Subcutaneous abdominal adipose tissue (tissue), 5 donors: ENCODE measurements around the gene SORCS2.

Experiments
- H3K27ac ChIP-seq: one replicate; pipeline ENCODE4 v1.7.0; 2013; ENCODE audit warnings: low read depth, mild to moderate bottlenecking, inconsistent platforms, low read length, moderate library complexity
- H3K27me3 ChIP-seq, 5 donors: one replicate each; pipeline ENCODE4 v1.7.0; 2013; ENCODE audit warnings: low read length in 5 of 5, inconsistent platforms in 1 of 5; ENCODE audit not compliant: control insufficient read depth in 5 of 5, insufficient read depth in 4 of 5
- H3K36me3 ChIP-seq, 5 donors: one replicate each; pipeline ENCODE4 v1.7.0; 2013; ENCODE audit warnings: low read length in 5 of 5; ENCODE audit not compliant: control insufficient read depth in 5 of 5, insufficient read depth in 5 of 5
- H3K4me1 ChIP-seq, 5 donors: one replicate each; pipeline ENCODE4 v1.7.0; 2013; ENCODE audit warnings: low read length in 5 of 5, mild to moderate bottlenecking in 3 of 5, moderate library complexity in 1 of 5; ENCODE audit not compliant: control insufficient read depth in 5 of 5, insufficient read depth in 5 of 5
- H3K4me3 ChIP-seq, 5 donors: one replicate each; pipeline ENCODE4 v1.7.0; 2013; ENCODE audit warnings: low read length in 5 of 5, low read depth in 1 of 5
- H3K9ac ChIP-seq, 5 donors: one replicate each; pipeline ENCODE4 v1.7.0; 2013; ENCODE audit warnings: low read length in 5 of 5, mild to moderate bottlenecking in 4 of 5, moderate library complexity in 3 of 5
- H3K9me3 ChIP-seq, 5 donors: one replicate each; pipeline ENCODE4 v1.7.0; 2013; ENCODE audit warnings: low read length in 5 of 5; ENCODE audit not compliant: control insufficient read depth in 5 of 5
- donor health status: healthy.
- donor health status: healthy.
- donor health status: healthy.
- donor health status: healthy.
- donor health status: healthy.

The SORCS2 gene

DNA sequence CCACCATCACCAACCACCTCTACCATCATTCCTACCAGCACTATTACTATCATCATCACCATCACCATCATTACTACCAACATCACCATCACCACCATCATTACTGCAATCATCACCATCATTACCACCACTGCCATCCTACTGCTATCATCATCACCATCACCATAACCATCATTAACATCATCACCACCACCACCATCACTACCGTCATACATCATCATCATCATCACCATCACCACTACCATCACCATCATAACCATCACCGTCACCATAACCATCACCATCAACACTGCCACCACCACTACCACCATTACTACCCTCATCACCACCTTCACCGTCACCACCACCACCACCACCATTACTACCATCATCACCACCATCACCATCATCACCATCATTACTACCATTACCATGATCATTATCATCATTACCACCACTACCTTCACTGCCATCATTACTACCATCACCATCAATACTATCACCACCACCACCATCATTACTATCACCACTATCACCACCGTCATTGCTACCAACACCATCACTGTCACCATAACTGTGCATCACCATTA, 170.6 kb downstream of the SORCS2 start:
- Histone ChIP-seq H3K4me1 (peaks cover 0 to 12% (median 11%) of the 10 kb centered on the region in 5 donors), H3K27ac (no peak overlapping the region), H3K36me3 (no peaks in the 10 kb centered on the region), H3K27me3 (peaks cover 9 to 26% (median 17%) of the 10 kb centered on the region in 5 donors), H3K9ac (no peak overlapping the region), H3K4me3 (no peak overlapping the region), H3K9me3 (peaks cover 0 to 9% (median 0%) of the 10 kb centered on the region in 5 donors)

DNA sequence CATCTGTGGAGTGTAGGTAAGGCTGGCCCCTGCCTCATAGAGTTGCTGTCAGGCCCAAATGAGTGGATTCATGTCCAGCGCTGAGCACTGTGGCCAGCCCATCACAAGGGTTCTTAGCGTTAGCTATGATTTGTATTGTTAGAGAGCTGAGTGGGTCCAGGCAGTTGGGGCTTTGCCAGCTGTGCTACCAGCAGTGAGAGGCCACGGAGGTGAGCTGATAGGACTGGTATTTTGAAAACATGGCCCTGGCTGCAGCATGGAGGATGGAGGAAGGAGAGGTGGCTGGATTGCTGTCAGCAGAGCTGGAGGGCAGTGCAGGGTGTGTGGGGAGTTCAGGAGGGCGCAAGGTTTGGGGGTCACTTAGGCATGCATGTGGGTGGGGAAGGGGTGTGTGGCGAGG, 172.6 kb downstream of the SORCS2 start:
- Histone ChIP-seq H3K9ac (no peak overlapping the region), H3K27ac (no peak overlapping the region), H3K9me3 (peaks cover 0 to 9% (median 0%) of the 10 kb centered on the region in 5 donors)

DNA sequence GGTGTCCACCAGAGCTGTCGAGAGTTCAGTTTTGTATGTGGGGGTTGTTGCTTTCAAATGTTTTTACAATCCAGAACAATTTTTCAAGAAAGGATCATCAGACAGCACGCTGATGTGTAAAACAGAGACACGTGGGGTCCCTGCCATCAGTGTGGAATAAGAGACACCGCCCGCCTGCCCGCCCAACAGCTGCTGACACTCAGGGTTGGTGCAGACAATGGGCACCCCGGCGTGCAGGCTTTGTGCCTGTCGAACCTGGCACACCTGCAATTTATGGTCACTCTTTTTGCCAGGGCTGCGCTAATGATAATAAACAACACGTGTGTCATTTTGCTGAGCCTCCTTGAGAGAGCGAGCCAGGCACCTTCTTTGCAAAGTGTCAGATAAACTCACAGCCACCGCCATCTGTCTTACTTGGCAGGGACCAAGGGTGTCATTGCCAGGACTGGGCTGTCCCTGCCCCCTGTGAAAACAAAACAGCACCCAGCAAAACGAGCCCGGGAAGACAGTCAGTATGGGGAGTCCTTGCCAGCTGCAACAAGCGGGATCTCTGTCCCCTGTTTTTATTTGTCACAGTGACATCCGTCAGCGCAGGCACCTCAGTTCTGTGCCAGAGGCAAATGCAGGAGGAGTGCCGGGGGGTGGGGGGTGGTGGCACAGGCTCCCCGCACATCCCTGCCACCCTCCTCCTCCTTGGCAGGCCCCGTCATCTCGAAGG, 173.3 kb downstream of the SORCS2 start:
- Histone ChIP-seq H3K9ac (peak overlapping the region in 1 of 5 donors; percentile 45), H3K27ac (no peak overlapping the region), H3K4me1 (peaks cover 0 to 15% (median 15%) of the 10 kb centered on the region in 5 donors), H3K9me3 (peaks cover 0 to 9% (median 0%) of the 10 kb centered on the region in 5 donors), H3K4me3 (peak overlapping the region in 1 of 5 donors; percentile 53), H3K27me3 (peaks cover 9 to 30% (median 26%) of the 10 kb centered on the region in 5 donors), H3K36me3 (no peaks in the 10 kb centered on the region)

More for the DNA sequence above, 172.6 kb downstream of the SORCS2 start:
- Histone ChIP-seq H3K4me1 (peaks cover 0 to 15% (median 15%) of the 10 kb centered on the region in 5 donors), H3K4me3 (no peak overlapping the region), H3K36me3 (no peaks in the 10 kb centered on the region), H3K27me3 (peaks cover 9 to 30% (median 26%) of the 10 kb centered on the region in 5 donors)

DNA sequence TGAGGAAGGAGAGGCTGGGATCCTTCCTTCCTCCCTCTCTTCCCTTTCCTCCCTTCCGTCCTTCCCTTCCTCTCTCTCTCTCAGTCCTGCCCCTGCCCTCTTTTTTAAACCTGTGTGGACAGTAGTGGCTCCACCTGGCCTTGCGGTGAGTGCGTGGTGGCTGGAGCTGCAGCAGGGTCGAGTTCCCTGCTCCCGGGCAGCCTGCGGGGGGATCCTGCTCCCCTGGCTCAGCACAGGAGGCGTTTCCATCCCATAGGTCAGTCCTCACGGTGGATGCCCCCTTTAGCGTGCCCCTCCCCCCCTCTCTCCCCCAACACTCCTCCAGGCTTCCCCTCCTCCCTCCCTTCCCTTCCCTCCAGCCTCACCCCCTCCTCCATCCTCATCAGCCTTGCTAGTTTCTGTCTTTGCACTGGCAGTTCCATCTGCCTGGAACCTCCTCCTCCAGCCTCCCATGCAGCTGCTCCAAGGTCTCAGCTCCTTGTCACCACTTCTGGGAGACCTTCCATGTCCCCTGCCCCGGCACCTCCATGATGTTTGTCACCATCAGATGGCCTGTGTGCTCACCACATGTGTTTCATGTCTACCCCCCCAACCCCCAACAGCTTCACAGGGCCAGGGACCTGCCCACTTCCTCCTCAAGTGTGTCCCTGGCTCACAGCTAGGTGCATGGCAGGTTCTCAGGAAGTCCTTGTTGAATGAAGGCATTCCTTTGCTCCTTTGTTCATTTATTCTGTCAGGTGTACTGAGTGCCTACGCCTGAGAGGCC, 174.0 kb downstream of the SORCS2 start:
- peak overlapping the region in 1 of 5 donors; percentile 45 for H3K9ac ChIP-seq
- H3K9me3 ChIP-seq = peaks cover 0 to 9% (median 0%) of the 10 kb centered on the region in 5 donors
- H3K4me1 ChIP-seq = peaks cover 0 to 15% (median 15%) of the 10 kb centered on the region in 5 donors
- H3K27me3 ChIP-seq = peaks cover 9 to 30% (median 22%) of the 10 kb centered on the region in 5 donors
- H3K27ac ChIP-seq = no peak overlapping the region
- no peaks in the 10 kb centered on the region for H3K36me3 ChIP-seq
- no peak overlapping the region for H3K4me3 ChIP-seq

DNA sequence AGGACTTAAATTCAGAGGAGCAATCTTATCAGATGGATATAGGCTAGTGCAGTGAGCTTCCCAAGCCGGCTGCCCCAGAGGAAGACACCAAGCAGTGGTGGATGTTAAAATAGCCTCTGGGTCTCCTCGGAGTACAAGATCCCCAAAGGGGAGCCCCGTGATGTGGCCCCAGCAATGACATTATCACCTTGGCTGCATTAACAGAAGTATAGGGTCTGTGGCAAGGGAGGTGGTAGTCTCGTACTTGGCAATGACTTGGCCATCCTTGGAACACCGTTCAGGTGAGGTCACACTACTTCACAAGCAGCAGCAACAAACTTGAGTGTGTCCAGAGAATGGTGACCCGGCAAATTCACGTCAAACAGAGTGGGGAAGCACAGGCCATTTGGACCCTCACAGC, 174.6 kb downstream of the SORCS2 start:
- no peaks in the 10 kb centered on the region for H3K36me3 ChIP-seq
- H3K4me1 ChIP-seq = peaks cover 0 to 15% (median 15%) of the 10 kb centered on the region in 5 donors
- H3K9ac ChIP-seq = no peak overlapping the region
- peaks cover 0 to 9% (median 0%) of the 10 kb centered on the region in 5 donors for H3K9me3 ChIP-seq
- no peak overlapping the region for H3K4me3 ChIP-seq
- no peak overlapping the region for H3K27ac ChIP-seq
- H3K27me3 ChIP-seq = peaks cover 9 to 33% (median 22%) of the 10 kb centered on the region in 5 donors

GRCh38 chr4:7367406-7367805, 175.1 kb downstream of the SORCS2 start:
- Histone ChIP-seq H3K4me3 (no peak overlapping the region), H3K9me3 (peaks cover 0 to 6% (median 0%) of the 10 kb centered on the region in 5 donors), H3K27ac (no peak overlapping the region), H3K9ac (no peak overlapping the region), H3K36me3 (no peaks in the 10 kb centered on the region), H3K4me1 (peaks cover 0 to 15% (median 15%) of the 10 kb centered on the region in 5 donors), H3K27me3 (peaks cover 9 to 31% (median 22%) of the 10 kb centered on the region in 5 donors)

DNA sequence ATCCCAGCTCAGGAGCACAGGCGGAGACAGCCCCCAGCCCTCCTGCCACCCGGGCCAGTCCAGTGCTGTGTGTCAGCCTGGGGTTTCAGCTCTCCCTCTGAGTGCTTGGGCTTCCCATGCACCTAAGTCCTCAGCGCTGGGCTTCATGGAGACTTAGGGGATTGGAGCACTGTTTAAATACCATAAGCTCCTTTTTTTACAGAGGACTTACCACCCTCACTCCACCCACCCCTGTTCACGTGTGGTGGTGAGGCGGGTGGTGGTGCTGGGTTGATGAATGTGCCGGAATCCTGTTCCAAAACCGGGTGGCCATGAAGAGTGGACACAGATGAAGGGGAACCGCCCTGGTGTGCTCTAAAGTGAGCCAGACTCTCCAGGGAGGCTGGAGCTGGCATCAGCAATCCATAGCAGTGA, 175.5 kb downstream of the SORCS2 start:
- peaks cover 9 to 27% (median 22%) of the 10 kb centered on the region in 5 donors for H3K27me3 ChIP-seq
- no peak overlapping the region for H3K27ac ChIP-seq
- no peak overlapping the region for H3K4me3 ChIP-seq
- H3K9me3 ChIP-seq = peaks cover 0 to 1% (median 0%) of the 10 kb centered on the region in 5 donors
- H3K4me1 ChIP-seq = peaks cover 0 to 15% (median 15%) of the 10 kb centered on the region in 5 donors
- no peaks in the 10 kb centered on the region for H3K36me3 ChIP-seq
- H3K9ac ChIP-seq = no peak overlapping the region

DNA sequence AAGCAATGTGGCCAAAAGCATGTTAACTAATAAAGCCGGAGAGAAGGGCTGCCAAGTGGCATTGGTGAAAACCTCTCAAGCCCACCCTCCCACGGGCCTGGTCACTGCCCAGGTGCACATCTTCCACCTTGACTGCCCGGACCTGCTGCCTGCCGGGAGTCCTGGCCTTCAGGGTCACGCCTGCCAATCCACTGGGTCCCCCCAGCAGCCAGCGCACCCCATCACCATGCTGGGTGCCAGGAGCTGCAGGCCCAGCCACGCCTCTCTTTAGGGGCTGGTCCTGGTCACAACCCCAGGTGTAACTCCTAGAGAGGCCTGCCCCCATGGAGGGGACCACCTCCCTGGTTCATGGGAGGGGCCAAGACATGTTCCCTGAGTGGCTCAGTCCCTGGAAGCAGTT, 176.0 kb downstream of the SORCS2 start:
- Histone ChIP-seq H3K36me3 (no peaks in the 10 kb centered on the region), H3K9me3 (no peaks in the 10 kb centered on the region), H3K27ac (no peak overlapping the region), H3K9ac (no peak overlapping the region), H3K4me1 (peaks cover 0 to 15% (median 15%) of the 10 kb centered on the region in 5 donors), H3K4me3 (no peak overlapping the region), H3K27me3 (peaks cover 9 to 27% (median 22%) of the 10 kb centered on the region in 5 donors)

DNA sequence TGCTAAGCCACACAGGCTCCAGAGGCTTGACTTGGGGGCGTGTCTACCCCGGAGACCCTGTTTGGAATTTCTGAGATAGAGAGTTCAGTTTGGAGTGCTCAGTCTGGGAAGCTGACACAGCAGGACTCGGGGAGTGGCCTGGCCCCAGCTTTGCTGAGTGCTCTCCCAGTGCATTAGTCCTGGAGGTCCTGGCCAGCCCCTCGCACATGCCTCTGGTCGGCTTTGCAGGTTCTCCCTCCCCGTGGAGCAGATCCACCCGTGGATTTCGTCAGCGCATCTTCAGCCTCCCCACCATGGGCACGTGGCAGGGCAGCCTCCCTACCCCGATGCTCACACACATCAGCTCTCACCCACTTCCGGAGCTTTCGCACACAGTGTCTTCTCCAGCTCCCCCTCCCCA, 177.2 kb downstream of the SORCS2 start:
- H3K4me1 ChIP-seq = peaks cover 0 to 15% (median 15%) of the 10 kb centered on the region in 5 donors
- H3K27ac ChIP-seq = no peak overlapping the region
- no peak overlapping the region for H3K9ac ChIP-seq
- no peak overlapping the region for H3K4me3 ChIP-seq
- H3K27me3 ChIP-seq = peaks cover 9 to 29% (median 22%) of the 10 kb centered on the region in 5 donors
- H3K36me3 ChIP-seq = no peaks in the 10 kb centered on the region
- no peaks in the 10 kb centered on the region for H3K9me3 ChIP-seq
